ENCODE data around the gene PARD3B.

The PARD3B gene

DNA sequence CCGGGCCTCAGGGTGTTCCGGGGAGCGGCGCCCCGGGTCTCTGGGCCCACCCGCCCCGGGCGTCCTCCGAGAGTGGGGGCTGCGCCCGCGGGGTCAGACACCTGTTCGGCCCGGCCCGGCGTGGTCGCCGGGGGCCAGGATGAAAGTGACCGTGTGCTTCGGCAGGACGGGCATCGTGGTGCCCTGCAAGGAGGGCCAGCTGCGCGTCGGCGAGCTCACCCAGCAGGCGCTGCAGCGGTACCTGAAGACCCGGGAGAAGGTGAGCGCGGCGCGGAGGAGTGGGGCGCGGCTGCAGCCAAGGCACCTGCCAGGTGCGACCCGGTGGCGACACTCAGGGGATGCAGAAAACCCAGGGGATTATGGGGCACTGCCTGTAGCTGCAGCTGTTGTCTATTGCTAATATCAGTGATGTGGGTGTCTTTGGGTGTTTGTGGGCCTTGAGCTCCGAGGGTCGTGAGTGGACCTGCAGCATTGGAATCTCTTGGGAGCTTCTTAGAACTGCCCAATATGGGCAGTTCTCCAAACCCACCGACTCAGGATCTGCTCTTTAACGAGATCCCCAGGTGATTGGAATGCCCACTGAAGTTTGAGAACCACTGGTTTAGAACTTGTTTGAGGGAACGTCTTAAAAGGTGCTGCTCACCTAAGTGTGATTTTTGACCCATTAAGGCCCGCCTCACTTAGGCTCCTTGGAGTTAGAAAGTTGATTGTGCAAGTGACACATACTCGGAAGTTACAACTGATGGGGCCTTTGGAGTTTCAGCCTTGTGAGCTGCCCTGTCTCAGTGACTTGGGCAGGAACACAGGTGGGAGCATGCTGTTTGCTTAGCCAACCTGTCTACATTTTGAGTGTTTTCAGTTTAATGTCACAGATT, 823 bp downstream of the PARD3B start:
- H3K27ac ChIP-seq (ENCODE audit: low read depth, low read length): no peak overlapping the region
- no peaks in the 10 kb centered on the region for H3K9me3 ChIP-seq (ENCODE audit: insufficient read depth, low read length)
- H3F3A ChIP-seq (ENCODE audit: insufficient read depth): no peaks in the 10 kb centered on the region
- no peak overlapping the region for H3K4me2 ChIP-seq (ENCODE audit: low read depth, low read length, poor library complexity, severe bottlenecking)
- no peaks in the 10 kb centered on the region for H3K79me2 ChIP-seq (ENCODE audit: insufficient read depth, low read length)
- no peak for TF ChIP-seq CTCF (IDR thresholded peaks at IDR 0.05; ENCODE audit: insufficient read depth, low read length, poor library complexity, severe bottlenecking)
- no peaks in the 10 kb centered on the region for H4K20me1 ChIP-seq (ENCODE audit: low read depth, low read length)
- H3K27me3 ChIP-seq (ENCODE audit: low read length): no peaks in the 10 kb centered on the region
- no peak overlapping the region for H3K9ac ChIP-seq (ENCODE audit: low read length)
- no peak overlapping the region for H2AFZ ChIP-seq (ENCODE audit: low read depth, low read length, severe bottlenecking)
- H3K4me3 ChIP-seq (ENCODE audit: insufficient read depth, low read length, poor library complexity, severe bottlenecking): no peak overlapping the region
- H3K9me2 ChIP-seq (replicated peaks; ENCODE audit: insufficient read depth, low read length): no peaks in the 10 kb centered on the region
- no peaks in the 10 kb centered on the region for H3K36me3 ChIP-seq (ENCODE audit: low read length)

DNA sequence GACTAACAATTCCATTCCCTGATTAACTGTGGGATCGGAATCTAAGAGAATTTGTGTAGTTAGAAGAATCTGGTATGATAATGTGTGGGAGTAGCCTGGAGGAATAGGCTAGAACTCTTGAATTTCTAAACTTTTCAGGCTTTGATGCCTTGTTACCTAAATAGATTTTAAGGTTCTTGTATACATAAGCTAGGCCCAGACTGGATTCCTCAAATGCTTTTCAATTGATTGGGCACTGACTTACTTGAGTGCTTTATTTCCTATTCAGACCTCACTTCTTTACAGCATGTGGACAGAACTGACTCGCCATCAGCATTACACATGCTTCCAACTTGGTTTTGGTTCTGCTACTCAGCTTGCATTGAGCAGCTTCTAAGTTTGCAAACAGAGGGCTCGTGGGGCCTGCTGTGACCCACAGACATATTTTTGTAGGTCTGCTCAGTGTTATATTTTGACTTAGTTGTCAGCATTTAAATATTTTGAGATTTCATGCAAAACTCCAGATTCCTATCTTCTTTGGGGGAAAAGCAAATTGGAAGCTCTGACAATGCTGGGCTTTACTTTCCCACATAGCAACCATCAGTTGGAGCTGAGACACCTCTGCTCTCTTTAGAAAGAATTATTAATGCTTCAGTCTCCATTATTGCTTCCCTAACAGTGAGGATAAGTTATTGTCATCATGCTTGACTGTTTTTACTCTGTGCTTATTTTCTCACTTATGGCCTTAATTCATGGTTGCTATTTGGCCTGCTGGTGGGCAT, 5.7 kb downstream of the PARD3B start:
- Histone ChIP-seq H3K9ac (ENCODE audit: low read length) (no peak overlapping the region), H3K4me3 (ENCODE audit: insufficient read depth, low read length, poor library complexity, severe bottlenecking) (no peak overlapping the region), H4K20me1 (ENCODE audit: low read depth, low read length) (no peaks in the 10 kb centered on the region)

DNA sequence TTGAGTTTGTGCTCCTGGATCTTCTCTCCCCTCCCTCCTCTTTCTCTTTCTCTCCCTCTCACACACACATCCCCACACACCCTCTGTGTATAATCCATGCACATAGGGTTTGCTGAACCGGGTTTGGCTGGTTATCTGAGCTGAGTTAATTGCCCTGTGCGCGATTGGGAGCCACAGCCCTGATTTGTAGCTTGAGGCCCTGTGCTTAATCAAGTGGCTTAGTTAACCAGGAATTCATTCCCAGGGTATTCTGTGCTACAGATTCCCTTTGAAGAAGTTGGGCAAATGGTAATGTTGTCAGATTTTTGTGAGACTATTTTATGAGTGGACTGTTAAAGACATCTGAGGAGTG, 6.2 kb downstream of the PARD3B start:
- Histone ChIP-seq H3K4me2 (ENCODE audit: low read depth, low read length, poor library complexity, severe bottlenecking) (no peak overlapping the region), H2AFZ (ENCODE audit: low read depth, low read length, severe bottlenecking) (no peak overlapping the region), H3F3A (ENCODE audit: insufficient read depth) (no peaks in the 10 kb centered on the region), H4K20me1 (ENCODE audit: low read depth, low read length) (no peaks in the 10 kb centered on the region), H3K79me2 (ENCODE audit: insufficient read depth, low read length) (no peaks in the 10 kb centered on the region), H3K9me2 (replicated peaks; ENCODE audit: insufficient read depth, low read length) (no peaks in the 10 kb centered on the region), H3K4me3 (ENCODE audit: insufficient read depth, low read length, poor library complexity, severe bottlenecking) (no peak overlapping the region), H3K27ac (ENCODE audit: low read depth, low read length) (no peak overlapping the region), H3K9ac (ENCODE audit: low read length) (no peak overlapping the region), H3K9me3 (ENCODE audit: insufficient read depth, low read length) (no peaks in the 10 kb centered on the region), H3K36me3 (ENCODE audit: low read length) (no peaks in the 10 kb centered on the region), H3K27me3 (ENCODE audit: low read length) (no peaks in the 10 kb centered on the region)
- no peak for TF ChIP-seq CTCF (IDR thresholded peaks at IDR 0.05; ENCODE audit: insufficient read depth, low read length, poor library complexity, severe bottlenecking)
- TF ChIP-seq EZH2phosphoT487 (conservative IDR thresholded peaks at IDR 0.05; ENCODE audit: low read length): no peak

More for the DNA sequence above, 5.7 kb downstream of the PARD3B start:
- Histone ChIP-seq H3K27me3 (ENCODE audit: low read length) (no peaks in the 10 kb centered on the region), H3K36me3 (ENCODE audit: low read length) (no peaks in the 10 kb centered on the region), H3K4me2 (ENCODE audit: low read depth, low read length, poor library complexity, severe bottlenecking) (no peak overlapping the region), H3K27ac (ENCODE audit: low read depth, low read length) (no peak overlapping the region), H3K9me3 (ENCODE audit: insufficient read depth, low read length) (no peaks in the 10 kb centered on the region), H3K79me2 (ENCODE audit: insufficient read depth, low read length) (no peaks in the 10 kb centered on the region), H3F3A (ENCODE audit: insufficient read depth) (no peaks in the 10 kb centered on the region), H2AFZ (ENCODE audit: low read depth, low read length, severe bottlenecking) (no peak overlapping the region), H3K9me2 (replicated peaks; ENCODE audit: insufficient read depth, low read length) (no peaks in the 10 kb centered on the region)
- TF ChIP-seq CTCF (IDR thresholded peaks at IDR 0.05; ENCODE audit: insufficient read depth, low read length, poor library complexity, severe bottlenecking) (no peak), EZH2phosphoT487 (conservative IDR thresholded peaks at IDR 0.05; ENCODE audit: low read length) (no peak)

Measured in SU-DHL-6 (cell line).